OCI-LY1 (cell line): ENCODE measurements around the gene RXFP4.

Source experiments
- H2AFZ ChIP-seq: fragments of 200-600 bp; sonication (generic), shearing (Covaris generic); 2 replicates; pipeline ENCODE4 v1.6.0; 2014; ENCODE audit warnings: antibody characterized with exemption, mild to moderate bottlenecking, low read length
- H3F3A ChIP-seq: fragments of 200-600 bp; sonication (generic), shearing (Covaris generic); 2 replicates; pipeline ENCODE4 v1.6.0; 2014; ENCODE audit warnings: mild to moderate bottlenecking, antibody characterized with exemption, low read length, moderate library complexity; ENCODE audit not compliant: insufficient read depth
- H3K27ac ChIP-seq: fragments of 200-600 bp; sonication (generic); 2 replicates; pipeline ENCODE4 v1.5.1; 2014; ENCODE audit warnings: low read length, mixed run types, mild to moderate bottlenecking, low read depth; ENCODE audit not compliant: poor library complexity, severe bottlenecking
- H3K27me3 ChIP-seq: fragments of 200-600 bp; sonication (generic); 2 replicates; pipeline ENCODE4 v1.6.0; 2014; ENCODE audit warnings: antibody characterized with exemption, mild to moderate bottlenecking, low read length, moderate library complexity; ENCODE audit not compliant: insufficient read depth
- H3K36me3 ChIP-seq: fragments of 200-600 bp; sonication (generic); 2 replicates; pipeline ENCODE4 v1.6.1; 2014; ENCODE audit warnings: mild to moderate bottlenecking, antibody characterized with exemption, low read length, moderate library complexity, mixed read lengths; ENCODE audit not compliant: insufficient read depth
- H3K4me1 ChIP-seq: fragments of 200-600 bp; sonication (generic); 2 replicates; pipeline ENCODE4 v1.5.1; 2014; ENCODE audit warnings: mild to moderate bottlenecking, low read length, moderate library complexity; ENCODE audit not compliant: insufficient read depth, severe bottlenecking
- H3K4me2 ChIP-seq: fragments of 200-600 bp; sonication (generic), shearing (Covaris generic); 2 replicates; pipeline ENCODE4 v1.6.1; 2014; ENCODE audit warnings: low read length
- H3K4me3 ChIP-seq: fragments of 200-600 bp; sonication (generic); 2 replicates; pipeline ENCODE4 v1.5.1; 2014; ENCODE audit warnings: low read length, low read depth, mild to moderate bottlenecking, mixed read lengths; ENCODE audit not compliant: poor library complexity, severe bottlenecking
- H3K79me2 ChIP-seq: fragments of 200-600 bp; shearing (Covaris generic); 2 replicates; pipeline ENCODE4 v1.6.1; 2016; ENCODE audit warnings: mixed run types, low read length, mixed read lengths; ENCODE audit not compliant: insufficient read depth
- H3K9ac ChIP-seq: fragments of 200-600 bp; sonication (generic), shearing (Covaris generic); 2 replicates; pipeline ENCODE4 v1.6.1; 2014; ENCODE audit warnings: mild to moderate bottlenecking, low read length, mixed read lengths
- H3K9me2 ChIP-seq: fragments of 200-600 bp; sonication (generic), shearing (Covaris generic); 2 replicates; pipeline ENCODE4 v1.6.1; 2014; ENCODE audit warnings: low read depth, mild to moderate bottlenecking, low read length, mixed read lengths
- H3K9me3 ChIP-seq: fragments of 200-600 bp; shearing (Covaris generic); 2 replicates; pipeline ENCODE4 v1.6.1; 2014; ENCODE audit warnings: low read length, mixed read lengths
- H4K20me1 ChIP-seq: fragments of 200-600 bp; sonication (generic), shearing (Covaris generic); 2 replicates; pipeline ENCODE4 v1.6.0; 2016; ENCODE audit warnings: mild to moderate bottlenecking, low read length; ENCODE audit not compliant: insufficient read depth
- CTCF ChIP-seq: fragments of 200-600 bp; sonication (generic), shearing (Covaris generic); IDR thresholded peaks from 2 replicates; pipeline ENCODE4 v1.5.1; 2017; ENCODE audit warnings: mild to moderate bottlenecking, antibody characterized with exemption, low read length, moderate library complexity, mixed read lengths
- EZH2 ChIP-seq: fragments of 200-600 bp; sonication (generic), shearing (Covaris generic); IDR thresholded peaks from 2 replicates; pipeline ENCODE4 v1.8.0; 2017; ENCODE audit warnings: borderline replicate concordance, mixed run types, mild to moderate bottlenecking, antibody characterized with exemption, low read length, moderate library complexity, mixed read lengths

RXFP4 gene

GRCh38 chr1:155913969-155914757 is 27.3 kb upstream of the RXFP4 start:
- Histone ChIP-seq H3F3A (peaks cover 9% of the 10 kb centered on the region), H3K4me2 (no peak overlapping the region), H3K4me3 (no peak overlapping the region), H3K79me2 (no peaks in the 10 kb centered on the region), H3K27me3 (no peaks in the 10 kb centered on the region), H4K20me1 (no peaks in the 10 kb centered on the region), H3K9me2 (no peaks in the 10 kb centered on the region), H3K36me3 (peaks cover 83% of the 10 kb centered on the region), H3K4me1 (peaks cover 23% of the 10 kb centered on the region), H3K9ac (no peak overlapping the region), H3K27ac (no peak overlapping the region), H2AFZ (no peak overlapping the region), H3K9me3 (no peaks in the 10 kb centered on the region)
- TF ChIP-seq EZH2 (no peak), CTCF (no peak)

GRCh38 chr1:155918660-155919059 is 22.8 kb upstream of the RXFP4 start:
- no peak overlapping the region for H3K9ac ChIP-seq
- no peak overlapping the region for H2AFZ ChIP-seq
- H3K4me1 ChIP-seq = no peaks in the 10 kb centered on the region
- H3K27me3 ChIP-seq = no peaks in the 10 kb centered on the region
- no peak for TF ChIP-seq CTCF
- TF ChIP-seq EZH2 = no peak
- H3F3A ChIP-seq = no peaks in the 10 kb centered on the region
- H3K27ac ChIP-seq = no peak overlapping the region
- H3K36me3 ChIP-seq = peaks cover 96% of the 10 kb centered on the region
- no peaks in the 10 kb centered on the region for H3K9me2 ChIP-seq
- no peaks in the 10 kb centered on the region for H3K79me2 ChIP-seq
- no peak overlapping the region for H3K4me3 ChIP-seq
- H3K9me3 ChIP-seq = no peaks in the 10 kb centered on the region
- no peaks in the 10 kb centered on the region for H4K20me1 ChIP-seq
- no peak overlapping the region for H3K4me2 ChIP-seq

- no peaks in the 10 kb centered on the region for H3K27me3 ChIP-seq
- H3K9me2 ChIP-seq = no peaks in the 10 kb centered on the region
- no peak overlapping the region for H3K9ac ChIP-seq
- no peaks in the 10 kb centered on the region for H3K9me3 ChIP-seq
- peaks cover 96% of the 10 kb centered on the region for H3K36me3 ChIP-seq
- H3K4me3 ChIP-seq = no peak overlapping the region
- no peak overlapping the region for H3K4me2 ChIP-seq
- no peak for TF ChIP-seq CTCF
- no peak for TF ChIP-seq EZH2
- no peaks in the 10 kb centered on the region for H3K79me2 ChIP-seq
- no peak overlapping the region for H2AFZ ChIP-seq
- no peak overlapping the region for H3K27ac ChIP-seq
- no peaks in the 10 kb centered on the region for H4K20me1 ChIP-seq
- H3K4me1 ChIP-seq = no peaks in the 10 kb centered on the region
- H3F3A ChIP-seq = no peaks in the 10 kb centered on the region
Observed at GRCh38 chr1:155919801-155920200, 21.6 kb upstream of the RXFP4 start.
